Ecto neural progenitor cell (in vitro differentiated cells): Measurements from ENCODE around the gene GPC1.
"Not testable (repeated sequence)": the region's sequence is repeated elsewhere in the genome, so short reads cannot be mapped to it uniquely, and the experiment has no call there.

Source experiments
- DNase-seq: peaks from one replicate; pipeline ENCODE4 v3.0.0-alpha.2; 2018; ENCODE audit warnings: low spot score

Gene GPC1

DNA sequence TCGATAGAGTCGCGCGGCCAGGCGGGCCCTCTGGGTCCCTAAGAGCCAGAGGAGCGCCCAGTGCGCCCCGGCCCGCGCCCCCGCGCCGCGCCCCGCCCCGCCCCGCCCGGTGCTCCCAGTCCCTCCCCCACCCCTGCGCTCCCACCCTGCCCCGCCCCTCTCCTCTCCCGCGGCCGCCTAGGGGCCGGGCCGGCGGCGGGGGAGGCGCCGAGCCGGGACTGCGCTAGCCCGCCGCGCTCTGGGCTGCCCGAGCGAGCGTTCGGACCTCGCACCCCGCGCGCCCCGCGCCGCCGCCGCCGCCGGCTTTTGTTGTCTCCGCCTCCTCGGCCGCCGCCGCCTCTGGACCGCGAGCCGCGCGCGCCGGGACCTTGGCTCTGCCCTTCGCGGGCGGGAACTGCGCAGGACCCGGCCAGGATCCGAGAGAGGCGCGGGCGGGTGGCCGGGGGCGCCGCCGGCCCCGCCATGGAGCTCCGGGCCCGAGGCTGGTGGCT, at the start of gene GPC1:
GPC1 (plus strand) TSS at position 207 of the 491 bp plus-strand sequence; CDS start at position 463, 256 bp downstream.
- DNase-seq: peak; percentile 85

GRCh38 chr2:240386326-240386725, 49.1 kb upstream of the GPC1 start:
- DNase-seq: no peak

DNA sequence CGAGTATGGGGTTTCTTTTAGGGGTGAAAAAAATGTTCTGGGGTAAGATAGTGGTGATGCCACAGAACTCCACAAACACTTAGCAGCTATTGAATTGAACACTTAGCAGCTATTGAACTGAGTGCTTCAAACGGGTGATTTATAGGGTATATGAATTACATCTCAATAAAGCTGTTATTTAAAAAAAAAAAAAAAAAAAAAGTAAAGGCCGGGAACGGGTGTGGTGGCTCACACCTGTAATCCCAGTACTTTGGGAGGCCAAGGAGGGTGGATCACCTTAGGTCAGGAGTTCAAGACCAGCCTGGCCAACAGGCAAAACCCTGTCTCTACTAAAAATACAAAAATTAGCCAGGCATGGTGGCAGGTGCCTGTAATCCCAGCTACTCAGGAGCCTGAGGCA, 48.7 kb upstream of the GPC1 start:
- DNase-seq: not testable (repeated sequence)

GRCh38 chr2:240387325-240387668, 48.2 kb upstream of the GPC1 start:
- DNase-seq: no peak

DNA sequence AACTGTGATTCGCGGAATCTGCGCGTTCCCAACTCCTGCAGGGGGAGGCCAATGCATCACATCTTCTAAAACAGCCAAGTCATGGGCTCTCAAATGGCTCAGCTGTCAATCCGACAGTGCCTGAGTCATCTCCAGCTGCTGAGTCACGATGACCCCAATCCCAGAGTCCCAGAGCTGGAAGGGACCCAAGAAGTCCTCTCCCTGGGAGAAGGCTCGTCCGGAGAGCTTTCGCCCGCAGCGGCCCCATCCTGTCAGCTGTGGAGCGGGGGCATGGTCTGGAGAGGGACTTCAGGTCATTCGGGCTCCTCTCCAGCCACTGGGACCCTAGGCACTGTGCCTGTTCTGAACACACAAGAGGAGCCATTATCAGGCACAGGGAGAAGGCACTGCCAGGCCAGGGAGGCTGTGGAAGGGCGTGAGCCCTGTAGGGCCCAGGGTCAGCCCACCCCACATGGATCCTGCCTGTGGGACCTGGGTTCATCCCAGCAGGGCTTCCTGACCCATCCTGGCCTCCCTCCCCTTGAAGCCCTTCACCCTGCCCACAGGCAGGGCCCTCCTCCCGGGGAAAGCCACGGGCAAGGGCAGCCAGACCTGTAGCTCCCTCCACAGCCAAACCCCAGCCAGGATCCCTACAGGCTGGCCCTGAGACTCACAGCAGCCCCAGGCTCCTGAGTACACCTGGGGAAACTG, 47.6 kb upstream of the GPC1 start:
- no peak for DNase-seq

DNA sequence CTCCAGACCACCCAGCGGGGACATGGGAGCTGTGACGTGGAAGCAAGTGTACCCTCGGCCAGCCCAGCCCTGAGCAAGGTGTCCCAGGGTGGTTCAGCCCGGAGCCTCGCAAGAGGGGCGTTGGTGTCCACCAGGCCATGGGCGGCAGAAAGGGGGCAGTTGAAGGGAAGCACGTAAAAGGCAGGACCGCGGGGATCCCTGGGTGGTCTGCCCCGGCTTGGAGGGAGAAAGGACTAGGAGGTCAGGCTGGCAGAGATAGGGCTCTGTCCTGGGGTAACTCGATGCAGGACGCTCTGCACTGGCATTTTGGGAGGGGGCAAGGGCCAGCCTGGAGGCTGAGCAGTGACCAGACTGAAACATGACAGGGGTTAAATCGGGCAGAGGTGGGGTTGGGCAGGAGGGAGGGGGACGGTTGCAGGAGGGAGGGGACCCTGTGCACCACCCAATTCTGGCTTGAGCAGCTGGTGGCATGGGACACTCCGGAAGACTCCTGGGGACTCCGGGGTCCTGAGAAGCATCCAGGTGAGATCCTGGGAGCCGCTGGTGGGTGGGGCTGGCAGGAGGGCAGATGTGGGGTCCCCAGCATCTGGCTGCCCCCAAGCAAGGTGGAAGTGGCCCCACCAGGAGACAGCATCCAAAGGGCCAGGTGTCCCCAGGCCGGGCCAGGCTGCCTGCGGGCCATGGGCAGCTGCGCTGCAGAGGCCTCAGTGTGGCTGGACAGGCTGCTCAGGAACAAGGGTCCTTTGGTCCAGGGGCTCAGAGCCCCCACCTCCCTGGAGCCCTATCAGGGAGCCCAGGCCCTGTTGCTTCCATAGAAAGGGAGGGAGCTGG, 46.8 kb upstream of the GPC1 start:
- DNase-seq: no peak

DNA sequence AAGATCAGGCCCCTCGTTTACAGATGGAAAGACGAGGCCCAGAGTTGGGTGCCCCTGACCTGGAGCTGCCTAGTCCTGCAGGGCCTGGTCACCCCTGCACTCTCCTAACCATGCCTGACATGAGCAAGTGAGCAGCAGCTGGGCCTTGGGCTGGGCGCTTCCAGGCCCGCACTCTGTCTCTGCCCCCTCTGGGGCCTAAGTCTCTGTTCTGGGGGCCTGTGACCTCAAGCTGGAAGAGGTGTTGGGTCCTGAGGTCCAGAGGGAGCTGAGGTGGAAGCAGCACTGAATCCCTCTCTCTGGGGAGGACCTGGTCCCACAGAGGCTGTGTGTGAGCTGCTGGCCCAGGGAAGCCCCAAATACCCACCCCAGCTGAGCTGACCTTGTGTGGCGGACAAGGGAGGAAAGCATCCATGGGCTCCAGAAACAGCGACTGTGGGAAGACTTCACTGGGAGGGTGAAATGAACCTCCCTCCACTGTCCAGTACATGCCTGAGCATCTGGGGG, 46.1 kb upstream of the GPC1 start:
- no peak for DNase-seq

DNA sequence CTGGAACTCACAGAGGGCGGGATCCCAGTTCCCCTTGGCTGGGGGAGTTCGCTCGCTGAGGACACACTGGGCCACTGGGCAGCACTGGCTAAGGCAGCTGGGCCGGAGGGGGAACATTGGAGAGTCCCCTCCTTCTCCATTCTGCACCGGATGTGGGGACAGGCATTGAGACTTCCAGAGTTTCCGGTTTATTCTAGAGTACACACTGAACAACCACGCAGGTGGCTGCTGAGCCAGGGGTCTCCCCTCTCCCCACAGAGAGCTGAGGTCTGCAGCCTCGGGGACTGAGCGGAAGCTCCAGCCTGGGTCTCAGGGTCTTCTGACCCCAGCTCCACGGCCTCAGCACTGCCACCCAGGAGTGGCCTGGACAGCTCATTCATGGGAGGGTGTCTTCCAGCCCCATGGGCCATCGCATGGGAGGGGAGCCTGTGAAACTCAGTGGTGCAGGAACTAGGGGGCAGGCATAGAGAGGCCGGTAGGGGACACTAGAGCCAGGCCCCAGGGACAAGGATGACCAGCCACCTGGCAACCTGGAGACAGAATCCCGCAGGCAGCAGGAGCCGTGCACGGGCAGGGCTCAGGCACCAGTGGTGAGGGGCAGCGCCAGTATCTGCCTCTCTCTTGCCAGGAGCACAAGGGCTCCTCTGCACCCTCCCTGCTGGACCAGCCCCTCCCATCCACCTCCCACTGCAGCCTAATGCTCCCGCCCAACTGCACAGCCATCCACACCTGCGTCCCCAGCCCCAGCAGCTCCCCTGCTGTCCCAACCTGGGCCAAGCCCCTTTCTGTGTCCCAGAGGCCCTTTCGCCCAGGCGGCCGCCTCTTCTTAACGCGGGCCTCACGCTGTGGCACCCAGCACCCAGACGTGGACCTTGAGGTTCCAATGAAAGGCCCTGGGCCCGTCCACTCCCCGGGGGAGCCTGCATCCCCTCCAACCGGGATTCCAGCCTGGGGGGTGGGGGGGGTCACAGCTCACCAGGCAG, 45.1 kb upstream of the GPC1 start:
- no peak for DNase-seq

DNA sequence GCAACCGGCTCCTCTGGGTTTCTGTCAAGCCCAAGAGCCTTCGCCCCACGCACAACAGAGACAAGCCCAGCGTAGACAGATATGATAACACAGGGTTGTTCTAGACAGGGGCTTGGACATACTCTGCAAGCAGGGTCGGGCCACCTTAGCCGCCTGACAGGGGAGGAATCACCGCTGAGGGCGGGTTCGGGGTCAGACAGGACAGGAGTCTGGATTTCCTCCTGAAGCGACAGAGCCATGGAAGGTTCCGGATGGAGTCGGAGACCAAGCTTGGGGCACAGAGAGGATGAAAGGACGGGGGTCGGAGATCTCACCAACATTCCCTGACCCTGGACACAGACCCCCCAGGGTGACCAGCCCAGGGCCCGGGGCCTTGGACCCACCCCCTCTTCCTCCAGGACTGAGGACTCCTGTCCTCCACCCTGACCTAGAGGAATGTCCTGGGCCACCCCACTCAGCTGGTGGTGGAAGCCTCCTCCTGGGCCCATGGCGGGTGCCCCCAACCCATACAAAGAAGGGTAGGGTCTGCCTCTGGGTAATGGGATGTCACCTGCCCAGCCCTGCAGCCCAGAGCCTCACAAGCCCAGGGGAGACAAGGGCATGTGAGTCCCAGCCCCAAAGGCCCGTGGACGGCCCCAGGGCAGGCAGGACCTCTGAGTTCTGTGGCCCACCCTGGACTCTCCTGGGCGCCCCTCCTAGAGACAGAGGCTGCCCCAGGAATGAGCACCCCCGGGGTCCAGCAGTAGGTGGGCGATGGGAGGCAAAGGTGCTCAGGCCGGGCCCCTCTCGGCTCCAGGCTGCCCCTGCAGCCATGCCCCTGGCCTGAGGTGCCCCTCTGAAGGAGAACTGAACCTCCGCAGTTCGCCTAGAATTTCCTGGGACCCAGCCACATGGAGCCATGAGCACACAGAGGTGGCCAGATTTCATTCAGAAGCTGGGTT, 44.1 kb upstream of the GPC1 start:
- DNase-seq: peak; percentile 43

DNA sequence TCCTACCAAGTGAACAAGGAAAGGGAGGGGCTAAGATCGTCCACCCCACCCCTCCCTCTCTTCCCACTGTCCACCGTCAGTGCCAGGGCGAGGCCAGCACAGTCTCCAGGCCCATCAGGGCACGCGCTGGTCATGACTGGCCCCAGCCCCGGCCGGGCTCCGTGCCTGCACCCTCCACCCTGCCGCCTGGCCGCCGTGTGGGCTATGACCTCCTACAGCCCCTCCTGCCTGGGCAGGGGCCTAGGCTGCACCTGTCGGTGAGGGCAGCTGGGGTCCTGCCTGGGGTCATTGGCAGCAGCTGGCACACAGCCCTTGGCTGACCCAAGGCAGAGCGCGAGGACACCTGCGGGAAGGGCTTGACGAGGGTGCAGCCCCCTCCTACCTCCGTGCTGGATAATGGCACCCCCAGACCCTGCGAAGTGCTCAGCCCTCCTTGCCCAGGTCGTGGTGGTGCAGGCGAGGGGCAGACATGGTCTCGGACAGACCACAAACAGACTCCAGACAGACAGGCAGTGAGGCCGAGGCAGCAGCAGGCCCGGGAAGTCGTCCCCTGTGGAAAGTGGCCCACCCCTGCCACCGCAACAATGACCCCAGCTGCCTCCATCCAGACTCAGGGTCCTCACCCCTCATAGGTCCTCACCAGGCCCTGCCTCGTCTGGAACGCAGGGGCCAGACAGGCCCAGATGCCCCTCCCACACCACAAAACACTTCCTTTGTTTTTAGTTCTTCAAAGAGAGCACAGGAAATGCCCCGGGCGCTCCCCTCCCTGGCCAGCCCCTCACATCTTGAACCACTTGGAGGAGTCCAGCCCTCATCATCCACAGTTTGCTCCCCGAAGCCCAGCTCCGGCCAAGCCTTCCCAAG, 43.1 kb upstream of the GPC1 start:
- DNase-seq: peak; percentile 58

GRCh38 chr2:240392948-240393830, 42.3 kb upstream of the GPC1 start:
- no peak for DNase-seq

- peak; percentile 42 for DNase-seq
Measured at GRCh38 chr2:240393831-240394410, 41.5 kb upstream of the GPC1 start.

- peak; percentile 16 for DNase-seq
Measured at GRCh38 chr2:240394549-240394948, 40.9 kb upstream of the GPC1 start.

- DNase-seq: peak; percentile 32
Measured at GRCh38 chr2:240395448-240395847, 40.0 kb upstream of the GPC1 start.

DNA sequence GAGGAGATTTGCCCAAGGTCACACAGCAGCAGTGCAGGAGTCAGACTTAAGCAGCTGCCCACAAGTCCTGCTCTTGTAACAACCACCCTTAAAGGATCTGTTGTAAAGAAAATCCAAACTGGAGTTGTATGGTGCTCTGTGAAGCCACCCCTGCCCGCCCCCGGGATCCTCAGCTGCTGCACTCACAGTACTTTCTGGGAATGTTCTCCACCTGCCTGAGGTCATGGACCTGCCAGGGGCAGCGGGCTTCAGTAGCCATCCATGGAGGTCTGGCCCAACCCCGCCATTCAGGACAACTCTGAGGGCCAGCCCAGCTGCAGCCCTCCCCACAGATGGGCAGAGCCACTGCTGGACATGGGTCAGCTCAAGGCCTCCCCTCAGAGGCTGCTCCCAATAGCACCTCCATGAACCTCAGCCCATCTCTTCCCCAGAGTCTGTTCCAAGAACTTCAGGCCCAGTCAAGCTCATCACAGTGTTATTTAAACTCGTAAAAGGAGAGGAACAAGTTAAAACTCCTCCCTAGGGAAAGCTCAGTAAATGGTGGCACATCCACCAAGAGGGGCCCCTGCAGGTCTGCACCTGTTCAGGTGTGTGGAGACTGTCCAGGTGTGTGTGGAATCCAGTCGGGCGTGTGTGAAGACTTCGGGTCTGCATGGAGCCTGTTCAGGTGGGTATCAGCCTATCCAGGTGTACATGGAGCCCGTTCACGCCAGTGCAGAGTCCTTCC, 39.4 kb upstream of the GPC1 start:
- peak; percentile 41 for DNase-seq

DNA sequence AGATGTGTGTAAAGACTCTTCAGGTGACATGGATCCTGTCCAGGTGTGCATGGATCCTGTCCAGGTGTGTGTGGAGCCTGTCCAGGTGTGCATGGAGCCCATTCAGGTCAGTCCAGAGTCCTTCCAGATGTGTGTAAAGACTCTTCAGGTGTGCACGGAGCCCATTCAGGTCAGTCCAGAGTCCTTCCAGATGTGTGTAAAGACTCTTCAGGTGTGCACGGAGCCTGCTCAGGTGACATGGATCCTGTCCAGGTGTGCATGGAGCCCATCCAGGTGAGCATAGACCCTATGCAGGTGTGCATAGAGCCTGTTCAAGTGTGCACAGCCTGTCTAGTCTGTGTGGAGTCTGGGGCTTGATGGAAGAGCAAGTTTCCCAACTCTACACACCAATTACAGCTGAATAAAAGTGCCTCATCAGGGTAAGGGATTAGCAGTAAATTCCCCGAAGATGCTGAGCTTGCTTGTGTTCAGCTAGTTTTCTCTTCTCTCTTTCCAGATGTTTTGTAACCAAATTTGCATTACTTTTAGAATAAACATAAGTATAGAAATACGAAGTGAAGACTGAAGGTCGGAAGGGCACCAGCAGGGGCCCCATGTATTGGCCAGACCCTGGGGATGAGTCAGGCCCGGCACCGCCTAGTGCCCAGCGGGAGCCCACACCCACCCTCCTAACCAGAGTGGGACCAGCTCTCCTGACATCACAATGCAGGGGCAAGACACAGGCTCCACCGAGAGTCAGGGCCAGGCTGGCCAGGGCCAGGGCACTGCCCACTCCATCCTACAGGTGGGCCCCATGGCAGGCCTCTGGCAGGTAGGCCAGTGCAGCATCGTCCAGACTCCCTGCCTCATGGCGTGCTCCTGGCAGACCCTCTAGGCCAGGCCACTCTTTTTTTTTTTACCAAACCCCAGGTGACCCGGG, 38.6 kb upstream of the GPC1 start:
- DNase-seq: peak; percentile 36

- DNase-seq: peak; percentile 41
Measured at GRCh38 chr2:240397542-240397916, 37.9 kb upstream of the GPC1 start.
